T47D (cell line): ENCODE results near the gene ZNF287.

ENCODE experiments used
- DNase-seq, 2 experiments: peaks; one replicate each; pipeline versions ENCODE4 v3.0.0 to v3.0.0-alpha.2; 2011 to 2012; ENCODE audit warnings: low read depth in 1 of 2, low spot score in 1 of 2
- JUND ChIP-seq: IDR thresholded peaks from 2 replicates; pipeline ENCODE4 v1.6.1; 2012; ENCODE audit warnings: low read depth
- in situ Hi-C: cut with HindIII; loops from 2 replicates; pipeline ENCODE4 v1.10.0; 2016; ENCODE audit warnings: low sequenced_read_pairs, low pct_unique_long_range_greater_than_20kb

ZNF287 gene

GRCh38 chr17:16568541-16569357 lies at the start of gene ZNF287:
TSS of gene ZNF287 (minus strand) at chr17:16569204. CDS start at chr17:16567731, 1,473 bp downstream.
- in situ Hi-C loops = no loop called here

GRCh38 chr17:16617481-16618060 lies 48.6 kb upstream of the ZNF287 start:
- in situ Hi-C loops = no loop called here
- no peak for TF ChIP-seq JUND

More at GRCh38 chr17:16568541-16569357, at the start of gene ZNF287:
- peak; percentile 89 for DNase-seq
- TF ChIP-seq JUND = no peak

DNA sequence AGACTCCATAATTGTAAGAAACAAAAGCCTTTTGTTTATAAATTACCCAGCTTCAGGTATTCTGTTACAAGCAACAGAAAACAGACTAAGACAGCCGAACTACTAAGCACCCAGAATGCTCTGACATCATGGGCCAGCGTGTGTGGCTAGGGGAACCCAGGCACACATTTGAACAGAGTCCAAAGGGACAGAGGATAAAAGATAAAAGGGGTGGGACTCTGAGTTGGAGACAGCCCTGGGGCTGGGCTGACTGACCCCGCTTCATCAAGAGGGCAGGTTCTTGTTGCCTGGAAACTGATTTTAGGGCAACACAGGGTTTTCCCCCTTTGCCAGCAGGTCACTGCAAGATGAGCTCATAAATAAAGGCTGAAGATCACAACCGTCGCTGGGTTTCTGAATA lies 30.5 kb upstream of the ZNF287 start:
- DNase-seq = no peak
- in situ Hi-C loops = no loop called here
- TF ChIP-seq JUND = no peak

More at GRCh38 chr17:16617481-16618060, 48.6 kb upstream of the ZNF287 start:
- no peak for DNase-seq

- TF ChIP-seq JUND = no peak
- no peak for DNase-seq
- in situ Hi-C loops = no loop called here
These were observed 24.5 kb upstream of the ZNF287 start for GRCh38 chr17:16593356-16594102.

DNA sequence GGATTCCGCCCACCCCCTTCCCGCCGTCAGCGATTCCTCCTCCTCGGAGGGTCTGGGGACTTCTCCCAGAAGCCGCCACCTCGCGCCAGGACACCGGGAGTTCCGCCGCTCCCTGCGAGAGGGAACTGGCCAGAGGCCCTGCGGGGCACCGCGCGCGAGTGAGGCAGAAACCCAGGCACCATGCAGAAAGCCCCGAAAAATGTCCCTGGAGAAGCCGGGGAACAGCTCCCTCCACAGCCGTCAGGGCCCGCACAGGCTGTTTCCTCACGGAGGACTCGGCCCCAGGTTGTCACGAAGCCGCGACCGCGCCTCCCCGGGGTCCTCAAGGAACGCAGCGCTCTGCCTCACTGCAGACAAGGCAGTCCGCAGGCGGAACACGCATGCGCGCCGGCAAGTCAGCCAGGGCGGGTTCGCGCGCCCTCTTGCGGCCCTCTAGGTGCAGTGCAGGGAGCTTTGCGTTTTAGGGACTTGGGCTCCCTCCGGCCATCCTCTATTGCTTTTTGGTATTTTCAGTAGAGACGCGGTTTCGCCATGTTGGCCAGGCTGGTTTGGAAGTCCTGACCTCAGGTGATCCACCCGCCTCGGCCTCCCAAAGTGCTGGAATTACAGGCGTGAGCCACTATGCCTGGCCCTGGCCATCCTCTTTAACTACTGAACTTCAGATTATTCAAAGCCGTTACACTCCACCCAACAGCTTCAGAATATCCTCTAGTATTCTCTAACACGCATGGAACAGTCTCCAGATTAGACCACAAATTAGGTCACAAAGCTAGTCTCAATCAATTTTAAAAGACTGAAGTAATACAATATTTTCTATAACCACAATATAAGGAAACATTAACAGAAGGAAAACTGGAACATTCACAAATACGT lies 20.3 kb upstream of the ZNF287 start:
- DNase-seq = peak; percentile 69 to 87
- in situ Hi-C loops = no loop called here
- no peak for TF ChIP-seq JUND

DNA sequence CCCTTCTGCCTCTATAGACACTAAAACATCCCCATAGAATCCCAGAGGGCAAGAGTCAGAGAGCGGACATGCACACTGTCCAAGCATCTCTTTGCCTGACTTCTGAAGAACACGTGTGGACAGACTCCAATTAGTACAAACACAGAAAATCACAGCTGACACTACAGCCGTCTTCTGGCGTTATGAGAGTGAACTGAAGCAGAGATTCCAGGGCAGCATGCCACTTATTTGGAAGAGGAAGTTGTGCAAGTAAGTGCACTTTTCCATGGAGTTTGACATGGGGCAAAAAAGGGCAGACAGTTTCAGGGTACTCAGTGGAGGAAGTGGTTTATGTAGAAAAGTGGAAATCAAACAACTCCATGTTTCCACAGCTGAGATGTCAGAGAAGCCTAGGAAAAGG lies 16.8 kb upstream of the ZNF287 start:
- no peak for TF ChIP-seq JUND
- in situ Hi-C loops = no loop called here
- no peak for DNase-seq

GRCh38 chr17:16584273-16584995 lies 15.4 kb upstream of the ZNF287 start:
- no peak for TF ChIP-seq JUND
- DNase-seq = peak; percentile 83 to 91
- in situ Hi-C loops = no loop called here

DNA sequence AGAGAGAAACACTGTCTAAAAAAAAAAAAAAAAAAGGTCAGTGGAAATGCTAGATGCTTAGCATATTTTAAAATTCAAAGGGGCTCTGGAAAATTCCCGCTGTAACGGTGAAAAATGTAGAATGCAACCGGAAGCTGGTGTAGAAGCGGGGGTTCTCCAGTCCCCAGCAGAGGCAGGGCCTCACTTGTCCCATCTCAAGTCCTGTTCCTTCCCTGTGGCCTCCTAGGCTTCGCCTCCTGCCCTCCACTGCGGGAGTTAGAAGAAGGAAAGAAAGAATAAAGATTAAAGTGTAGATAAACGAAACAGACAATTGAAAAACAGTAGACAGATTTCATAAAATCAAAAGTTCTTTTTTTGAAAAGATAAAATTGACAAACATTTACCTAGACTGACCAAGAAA lies 14.8 kb upstream of the ZNF287 start:
- no peak for TF ChIP-seq JUND
- no peak for DNase-seq
- in situ Hi-C loops = no loop called here

DNA sequence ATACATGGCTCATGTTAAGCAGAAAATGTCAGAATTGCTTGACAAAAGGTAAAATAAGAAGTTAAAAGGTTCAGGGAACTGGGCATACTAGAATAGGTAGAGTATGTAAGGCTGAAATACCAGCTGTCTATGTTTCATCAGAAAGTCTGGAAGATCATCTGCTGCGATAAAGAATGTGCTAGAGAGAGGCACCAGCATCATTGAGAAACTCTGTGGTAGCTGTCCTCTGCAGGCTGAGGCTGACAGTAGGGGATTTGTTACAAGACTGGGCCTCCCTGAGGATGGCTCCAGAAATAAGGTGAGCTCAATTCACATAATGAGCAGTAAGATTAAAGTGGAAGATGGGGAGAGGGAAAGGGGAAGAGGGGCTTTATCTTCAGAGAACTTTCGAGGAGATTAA lies 4.5 kb upstream of the ZNF287 start:
- in situ Hi-C loops = no loop called here

DNA sequence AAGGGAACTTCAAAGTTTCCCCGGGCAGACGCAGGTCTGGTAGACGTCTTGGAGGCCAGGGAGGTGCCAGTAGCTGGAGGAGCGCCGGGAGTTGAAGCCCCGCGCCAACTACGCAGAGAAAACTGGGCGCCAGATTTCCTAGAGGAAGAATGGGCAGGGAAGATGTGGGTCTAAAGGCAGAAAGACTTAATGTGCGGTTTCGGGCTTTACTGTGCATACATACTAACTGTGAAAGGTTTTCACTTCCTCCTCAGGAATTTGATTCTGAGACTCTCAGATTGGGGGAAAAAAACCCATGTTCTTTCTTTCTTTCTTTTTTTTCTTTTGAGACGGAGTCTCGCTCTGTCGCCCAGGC lies 331 bp upstream of the ZNF287 start:
- DNase-seq = no peak
- in situ Hi-C loops = no loop called here
- TF ChIP-seq JUND = no peak

More for the DNA sequence above, 4.5 kb upstream of the ZNF287 start:
- DNase-seq = no peak
- TF ChIP-seq JUND = no peak

DNA sequence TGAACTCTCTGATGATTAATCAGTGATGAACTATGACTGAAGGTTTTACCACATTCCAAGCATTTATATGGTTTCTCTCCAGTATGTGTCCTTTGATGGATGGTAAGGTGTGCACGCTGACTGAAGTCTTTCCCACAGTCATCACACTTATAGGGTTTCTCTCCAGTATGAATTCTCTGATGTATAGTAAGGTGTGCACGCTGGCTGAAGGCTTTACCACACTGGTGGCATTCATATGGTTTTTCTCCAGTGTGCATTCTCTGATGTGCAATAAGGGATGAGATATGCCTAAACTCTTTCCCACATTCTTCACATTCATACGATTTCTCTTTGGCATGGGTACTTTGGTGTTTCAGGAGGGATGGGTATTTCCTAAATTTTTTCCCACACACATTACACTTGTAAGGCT lies 16.4 kb downstream of the ZNF287 start:
- in situ Hi-C loops = no loop called here
- no peak for DNase-seq
- TF ChIP-seq JUND = no peak
